ENCODE data around the gene GRHL1.

- no peak for TF ChIP-seq EZH2phosphoT487 (IDR thresholded peaks at IDR 0.05; ENCODE audit: borderline replicate concordance, low read length)
- no peak for TF ChIP-seq CTCF (IDR thresholded peaks at IDR 0.05; ENCODE audit: low read depth, low read length, poor library complexity, severe bottlenecking)
Observed at GRCh38 chr2:10032746-10033105, 81.2 kb downstream of the GRHL1 start.
